ENCODE data around the gene OSMR.
A peak's percentile ranks its signal among the peaks of the same experiment; 100 is the strongest.
"Not testable (repeated sequence)": the region's sequence is repeated elsewhere in the genome, so short reads cannot be mapped to it uniquely, and the experiment has no call there.

Gene OSMR

GRCh38 chr5:38846379-38847011 is 683 bp downstream of the OSMR start:
- Mint-ChIP-seq H3K4me3 (peak overlapping the region; percentile 35 to 62), H3K27ac (no peak overlapping the region), H3K27me3 (peaks cover 58 to 75% of the 10 kb centered on the region in 2 donors), H3K36me3 (ENCODE audit: insufficient read depth) (no peaks in the 10 kb centered on the region), H3K4me1 (ENCODE audit: low read depth in 2 of 2) (peaks cover 5 to 7% of the 10 kb centered on the region in 2 donors), H3K9me3 (peaks cover under 1 to 2% of the 10 kb centered on the region in 2 donors)
- DNase-seq (no peak), ATAC-seq (replicated peaks) (no peak)

- Mint-ChIP-seq H3K27me3 (peaks cover 52 to 69% of the 10 kb centered on the region in 2 donors), H3K36me3 (ENCODE audit: insufficient read depth) (no peaks in the 10 kb centered on the region), H3K4me3 (no peak overlapping the region), H3K27ac (no peak overlapping the region), H3K4me1 (ENCODE audit: low read depth in 2 of 2) (peaks cover 5 to 7% of the 10 kb centered on the region in 2 donors), H3K9me3 (peaks cover 2 to 7% of the 10 kb centered on the region in 2 donors)
- DNase-seq (no peak), ATAC-seq (replicated peaks) (no peak)
Measured at GRCh38 chr5:38847559-38848347, 1.9 kb downstream of the OSMR start.

GRCh38 chr5:38848637-38849036 is 2.8 kb downstream of the OSMR start:
- H3K27me3 Mint-ChIP-seq = peaks cover 47 to 63% of the 10 kb centered on the region in 2 donors
- ATAC-seq (replicated peaks) = no peak
- peaks cover 5 to 7% of the 10 kb centered on the region in 2 donors for H3K4me1 Mint-ChIP-seq (ENCODE audit: low read depth in 2 of 2)
- no peak overlapping the region for H3K27ac Mint-ChIP-seq
- H3K4me3 Mint-ChIP-seq = no peak overlapping the region
- peaks cover 0 to 7% of the 10 kb centered on the region in 2 donors for H3K9me3 Mint-ChIP-seq
- no peak for DNase-seq
- no peaks in the 10 kb centered on the region for H3K36me3 Mint-ChIP-seq (ENCODE audit: insufficient read depth)

GRCh38 chr5:38851640-38852039 is 5.8 kb downstream of the OSMR start:
- peaks cover 39 to 56% of the 10 kb centered on the region in 2 donors for H3K27me3 Mint-ChIP-seq
- not testable (repeated sequence) for H3K36me3 Mint-ChIP-seq (ENCODE audit: insufficient read depth); ATAC-seq (replicated peaks); H3K4me3 Mint-ChIP-seq; DNase-seq; H3K9me3 Mint-ChIP-seq; H3K27ac Mint-ChIP-seq; H3K4me1 Mint-ChIP-seq (ENCODE audit: low read depth in 2 of 2)

- H3K36me3 Mint-ChIP-seq (ENCODE audit: insufficient read depth) = no peaks in the 10 kb centered on the region
- H3K4me1 Mint-ChIP-seq (ENCODE audit: low read depth in 2 of 2) = no peaks in the 10 kb centered on the region
- no peak overlapping the region for H3K4me3 Mint-ChIP-seq
- peaks cover 0 to 7% of the 10 kb centered on the region in 2 donors for H3K9me3 Mint-ChIP-seq
- ATAC-seq (replicated peaks) (no peak), DNase-seq (no peak)
- peaks cover 27 to 47% of the 10 kb centered on the region in 2 donors for H3K27me3 Mint-ChIP-seq
- no peak overlapping the region for H3K27ac Mint-ChIP-seq
Measured at GRCh38 chr5:38853753-38854470, 8.1 kb downstream of the OSMR start.

- Mint-ChIP-seq H3K4me3 (no peak overlapping the region), H3K36me3 (ENCODE audit: insufficient read depth) (no peaks in the 10 kb centered on the region), H3K27me3 (peaks cover 34 to 55% of the 10 kb centered on the region in 2 donors), H3K27ac (no peak overlapping the region), H3K4me1 (ENCODE audit: low read depth in 2 of 2) (no peaks in the 10 kb centered on the region), H3K9me3 (peaks cover 0 to 7% of the 10 kb centered on the region in 2 donors)
- ATAC-seq (replicated peaks) (no peak), DNase-seq (no peak)
Measured at GRCh38 chr5:38854907-38855306, 9.1 kb downstream of the OSMR start.

- no peaks in the 10 kb centered on the region for H3K4me1 Mint-ChIP-seq (ENCODE audit: low read depth in 2 of 2)
- no peaks in the 10 kb centered on the region for H3K36me3 Mint-ChIP-seq (ENCODE audit: insufficient read depth)
- H3K27me3 Mint-ChIP-seq = peaks cover 32 to 42% of the 10 kb centered on the region in 2 donors
- peaks cover 0 to 5% of the 10 kb centered on the region in 2 donors for H3K9me3 Mint-ChIP-seq
- H3K4me3 Mint-ChIP-seq = no peak overlapping the region
- ATAC-seq (replicated peaks) (no peak), DNase-seq (no peak)
- H3K27ac Mint-ChIP-seq = no peak overlapping the region
Measured at GRCh38 chr5:38856660-38857059, 10.8 kb downstream of the OSMR start.

- no peak for DNase-seq
- no peak overlapping the region for H3K27ac Mint-ChIP-seq
- ATAC-seq (replicated peaks) = no peak
- H3K4me1 Mint-ChIP-seq (ENCODE audit: low read depth in 2 of 2) = no peaks in the 10 kb centered on the region
- peaks cover 32 to 42% of the 10 kb centered on the region in 2 donors for H3K27me3 Mint-ChIP-seq
- H3K9me3 Mint-ChIP-seq = no peaks in the 10 kb centered on the region
- H3K36me3 Mint-ChIP-seq (ENCODE audit: insufficient read depth) = no peaks in the 10 kb centered on the region
- H3K4me3 Mint-ChIP-seq = no peak overlapping the region
Measured at GRCh38 chr5:38858839-38859238, 13.0 kb downstream of the OSMR start.

GRCh38 chr5:38861986-38862770 is 16.4 kb downstream of the OSMR start:
- not testable (repeated sequence) for H3K4me1 Mint-ChIP-seq (ENCODE audit: low read depth in 2 of 2); ATAC-seq (replicated peaks); H3K4me3 Mint-ChIP-seq; H3K27ac Mint-ChIP-seq; H3K36me3 Mint-ChIP-seq (ENCODE audit: insufficient read depth); DNase-seq
- H3K9me3 Mint-ChIP-seq = peaks cover 4 to 12% of the 10 kb centered on the region in 2 donors
- H3K27me3 Mint-ChIP-seq = peaks cover 23 to 33% of the 10 kb centered on the region in 2 donors

- no peak for ATAC-seq (replicated peaks)
- no peaks in the 10 kb centered on the region for H3K36me3 Mint-ChIP-seq (ENCODE audit: insufficient read depth)
Measured at GRCh38 chr5:38866362-38867031, 20.7 kb downstream of the OSMR start.

GRCh38 chr5:38867032-38867398 is 21.2 kb downstream of the OSMR start:
- no peak overlapping the region for H3K27ac Mint-ChIP-seq
- no peak for DNase-seq
- peaks cover 34 to 44% of the 10 kb centered on the region in 2 donors for H3K27me3 Mint-ChIP-seq
- ATAC-seq (replicated peaks) = no peak
- H3K4me1 Mint-ChIP-seq (ENCODE audit: low read depth in 2 of 2) = no peaks in the 10 kb centered on the region
- no peaks in the 10 kb centered on the region for H3K36me3 Mint-ChIP-seq (ENCODE audit: insufficient read depth)
- no peak overlapping the region for H3K4me3 Mint-ChIP-seq
- H3K9me3 Mint-ChIP-seq = peaks cover 6 to 12% of the 10 kb centered on the region in 2 donors

More at GRCh38 chr5:38866362-38867031, 20.7 kb downstream of the OSMR start:
- H3K27me3 Mint-ChIP-seq = peaks cover 32 to 39% of the 10 kb centered on the region in 2 donors
- peaks cover 6 to 12% of the 10 kb centered on the region in 2 donors for H3K9me3 Mint-ChIP-seq
- DNase-seq = no peak
- no peak overlapping the region for H3K27ac Mint-ChIP-seq
- no peaks in the 10 kb centered on the region for H3K4me1 Mint-ChIP-seq (ENCODE audit: low read depth in 2 of 2)
- no peak overlapping the region for H3K4me3 Mint-ChIP-seq

- DNase-seq (no peak), ATAC-seq (replicated peaks) (no peak)
- Mint-ChIP-seq H3K9me3 (peaks cover 6 to 12% of the 10 kb centered on the region in 2 donors), H3K4me3 (no peak overlapping the region), H3K27me3 (peaks cover 34 to 47% of the 10 kb centered on the region in 2 donors), H3K4me1 (ENCODE audit: low read depth in 2 of 2) (no peaks in the 10 kb centered on the region), H3K27ac (no peak overlapping the region), H3K36me3 (ENCODE audit: insufficient read depth) (no peaks in the 10 kb centered on the region)
Measured at GRCh38 chr5:38867416-38867815, 21.6 kb downstream of the OSMR start.

Measured in effector memory CD8-positive, alpha-beta T cell (primary cell).